ENCODE results near the gene KCNAB3. TPM values are rescaled to one million over a fixed set of nuclear protein-coding genes. Genes with fewer than 3 reads are reported as not detected.

KCNAB3 gene
- total RNA-seq, 4 donors from 2014 or later: 3.4 to 32.7 (median 19.5) TPM; not detected in 1

DNA sequence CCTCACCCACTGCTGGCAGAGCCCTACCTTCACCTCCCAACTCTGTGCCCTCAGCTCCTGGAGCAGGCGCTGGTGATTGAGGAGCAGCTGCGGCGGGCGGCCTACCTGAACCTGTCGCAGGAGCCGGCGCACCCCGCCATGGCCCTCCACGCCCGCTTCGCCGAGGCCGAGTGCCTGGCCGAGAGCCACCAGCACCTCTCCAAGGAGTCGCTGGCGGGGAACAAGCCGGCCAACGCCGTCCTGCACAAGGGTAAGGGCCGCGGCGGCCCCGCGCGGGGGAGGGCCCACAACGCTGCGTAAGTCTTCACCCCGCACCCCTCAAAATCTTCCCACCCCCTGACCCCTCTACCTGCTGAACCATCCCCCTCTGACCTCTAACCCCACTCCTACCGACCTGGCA is 20.6 kb downstream of the KCNAB3 start:
- H3K9me3 ChIP-seq: no peaks in the 10 kb centered on the region
- intact Hi-C loops (cut with DNase I; ENCODE audit: low total_unique reads): no loop called here
- no peak for DNase-seq
- TF ChIP-seq CTCF (IDR thresholded peaks at IDR 0.05) (no peak), POLR2A (IDR thresholded peaks at IDR 0.05) (no peak)
- no peak overlapping the region for H3K4me3 ChIP-seq
- H3K36me3 ChIP-seq: no peaks in the 10 kb centered on the region
- H3K27me3 ChIP-seq: no peaks in the 10 kb centered on the region
- H3K4me1 ChIP-seq: peaks cover 0 to under 1% of the 10 kb centered on the region in 2 donors
- no peak overlapping the region for H3K27ac ChIP-seq

- no peak overlapping the region for H3K27ac ChIP-seq
- TF ChIP-seq CTCF (IDR thresholded peaks at IDR 0.05) (no peak), POLR2A (IDR thresholded peaks at IDR 0.05) (no peak)
Observed at GRCh38 chr17:7903154-7904103, 26.2 kb downstream of the KCNAB3 start.

GRCh38 chr17:7897773-7898172 is 31.9 kb downstream of the KCNAB3 start:
- H3K4me1 ChIP-seq: no peaks in the 10 kb centered on the region
- H3K27ac ChIP-seq: no peak overlapping the region
- no peak overlapping the region for H3K4me3 ChIP-seq
- no peaks in the 10 kb centered on the region for H3K27me3 ChIP-seq
- peak; percentile 24 to 69 (median 49) for TF ChIP-seq CTCF (IDR thresholded peaks at IDR 0.05)
- TF ChIP-seq POLR2A (IDR thresholded peaks at IDR 0.05): no peak
- H3K36me3 ChIP-seq: no peaks in the 10 kb centered on the region
- no peak for DNase-seq
- H3K9me3 ChIP-seq: no peaks in the 10 kb centered on the region
- intact Hi-C loops (cut with DNase I; ENCODE audit: low total_unique reads): no loop called here

More at GRCh38 chr17:7903154-7904103, 26.2 kb downstream of the KCNAB3 start:
- no peaks in the 10 kb centered on the region for H3K9me3 ChIP-seq
- H3K4me3 ChIP-seq: no peak overlapping the region
- no peak for DNase-seq
- no peaks in the 10 kb centered on the region for H3K36me3 ChIP-seq
- no peaks in the 10 kb centered on the region for H3K4me1 ChIP-seq
- intact Hi-C loops (cut with DNase I; ENCODE audit: low total_unique reads): no loop called here
- H3K27me3 ChIP-seq: no peaks in the 10 kb centered on the region

DNA sequence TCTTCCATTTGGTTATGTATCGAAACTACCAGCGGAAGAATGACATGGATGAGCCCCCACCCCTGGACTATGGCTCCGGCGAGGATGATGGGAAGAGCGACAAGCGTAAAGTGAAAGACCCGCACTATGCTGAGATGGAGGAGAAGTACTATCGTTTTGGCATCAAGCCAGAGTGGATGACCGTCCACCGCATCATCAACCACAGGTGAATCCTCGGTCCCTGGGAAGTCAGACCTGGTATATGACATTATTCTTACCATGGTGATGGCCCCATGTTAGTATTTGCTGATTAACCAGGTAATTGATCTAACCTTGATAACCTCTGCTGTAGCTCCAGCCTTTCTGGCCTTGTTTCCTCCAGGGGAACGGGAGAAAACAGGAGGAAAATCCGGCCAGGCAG is 32.6 kb downstream of the KCNAB3 start:
- Histone ChIP-seq H3K27ac (no peak overlapping the region), H3K36me3 (no peaks in the 10 kb centered on the region), H3K4me1 (no peaks in the 10 kb centered on the region), H3K4me3 (no peak overlapping the region), H3K9me3 (no peaks in the 10 kb centered on the region), H3K27me3 (no peaks in the 10 kb centered on the region)
- TF ChIP-seq POLR2A (IDR thresholded peaks at IDR 0.05) (no peak), CTCF (IDR thresholded peaks at IDR 0.05) (no peak)
- DNase-seq: no peak
- intact Hi-C loops (cut with DNase I; ENCODE audit: low total_unique reads): no loop called here

GRCh38 chr17:7894866-7895265 is 34.8 kb downstream of the KCNAB3 start:
- H3K4me3 ChIP-seq: no peak overlapping the region
- H3K9me3 ChIP-seq: no peaks in the 10 kb centered on the region
- no peak for TF ChIP-seq CTCF (IDR thresholded peaks at IDR 0.05)
- TF ChIP-seq POLR2A (IDR thresholded peaks at IDR 0.05): no peak
- no peaks in the 10 kb centered on the region for H3K27me3 ChIP-seq
- no peak overlapping the region for H3K27ac ChIP-seq
- peaks cover 0 to 4% of the 10 kb centered on the region in 2 donors for H3K4me1 ChIP-seq
- no peaks in the 10 kb centered on the region for H3K36me3 ChIP-seq
- no peak for DNase-seq
- intact Hi-C loops (cut with DNase I; ENCODE audit: low total_unique reads): no loop called here
